GM19239 (cell line): Measurements from ENCODE around the gene TSC2.
A peak's percentile ranks its signal among the peaks of the same experiment; 100 is the strongest.

Experiments used
- DNase-seq: peaks from one replicate; pipeline ENCODE4 v3.0.0; 2011; ENCODE audit warnings: low spot score; ENCODE audit not compliant: insufficient read length
- FAIRE-seq: peaks from 2 replicates; lab custom pipeline; 2011; peaks lifted over from hg19 to GRCh38; lab: Jason Lieb, UNC

Gene TSC2

DNA sequence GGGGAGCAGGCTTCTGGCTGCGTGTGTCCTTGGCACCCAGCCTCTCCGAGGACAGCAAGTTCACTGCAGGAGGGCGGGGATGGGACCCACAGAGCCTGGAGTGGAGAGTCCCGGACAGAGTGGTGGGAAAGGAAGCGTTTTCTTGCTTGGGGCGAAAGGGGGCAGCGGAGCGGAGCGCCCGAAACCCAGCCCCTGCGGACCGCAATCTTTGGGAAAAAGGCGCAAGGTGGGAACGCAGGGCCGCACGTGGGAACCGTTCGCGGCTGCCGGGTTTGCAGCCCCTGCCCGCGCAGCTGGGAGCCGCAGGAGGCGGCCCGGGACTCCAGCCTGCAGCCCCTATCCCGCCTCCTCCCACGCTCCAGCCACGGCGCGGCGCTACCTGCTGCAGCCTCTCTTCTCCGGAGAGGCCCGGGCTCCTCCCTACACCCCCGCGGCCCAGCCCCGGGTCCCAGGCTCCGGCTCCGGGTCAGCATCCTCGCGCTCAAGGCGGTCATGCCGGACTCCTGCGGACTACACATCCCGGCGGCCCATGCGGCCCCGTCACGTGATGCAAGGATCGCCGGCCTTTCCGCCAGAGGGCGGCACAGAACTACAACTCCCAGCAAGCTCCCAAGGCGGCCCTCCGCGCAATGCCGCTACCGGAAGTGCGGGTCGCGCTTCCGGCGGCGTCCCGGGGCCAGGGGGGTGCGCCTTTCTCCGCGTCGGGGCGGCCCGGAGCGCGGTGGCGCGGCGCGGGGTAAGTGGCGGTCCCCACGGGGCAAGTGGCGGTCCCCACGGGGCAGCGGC, at the start of gene TSC2, which contains the start of gene NTHL1:
Gene TSC2, plus strand, starts transcription at position 656 of the 786 bp plus-strand sequence. CDS start 631 bp downstream, outside the sequence.
Gene NTHL1, minus strand, starts transcription at position 505 of the 786 bp plus-strand sequence. Its CDS starts 11 bp downstream, at position 494.
- FAIRE-seq (peak; percentile 93), DNase-seq (peak; percentile 100)

DNA sequence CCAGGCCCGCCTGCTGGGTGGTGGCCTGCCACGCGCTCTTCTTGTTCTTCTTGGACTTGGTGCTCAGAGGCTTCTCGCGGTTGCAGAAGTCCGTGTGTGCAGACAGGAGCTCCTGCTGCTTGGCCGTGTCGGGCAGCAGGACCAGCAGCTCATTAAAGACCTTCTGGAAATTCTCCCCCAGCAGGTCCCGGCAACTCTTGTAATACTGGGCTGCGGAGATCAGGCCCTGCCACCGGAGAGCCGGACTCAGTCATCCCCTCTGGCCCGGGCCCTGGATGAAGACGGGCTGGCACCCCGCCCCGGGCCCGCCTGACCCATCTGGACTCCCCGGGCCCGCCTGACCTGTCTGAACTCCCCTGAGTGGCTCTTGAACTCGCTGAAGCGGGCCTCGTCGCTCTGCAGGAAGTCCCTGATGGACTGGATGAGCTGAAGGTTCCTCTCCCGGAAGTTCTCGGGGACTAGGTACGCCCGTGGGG, 49.4 kb upstream of the TSC2 start:
- DNase-seq (no peak), FAIRE-seq (no peak)

- DNase-seq (no peak), FAIRE-seq (no peak)
These were observed 48.7 kb upstream of the TSC2 start for GRCh38 chr16:1998852-1999801.

DNA sequence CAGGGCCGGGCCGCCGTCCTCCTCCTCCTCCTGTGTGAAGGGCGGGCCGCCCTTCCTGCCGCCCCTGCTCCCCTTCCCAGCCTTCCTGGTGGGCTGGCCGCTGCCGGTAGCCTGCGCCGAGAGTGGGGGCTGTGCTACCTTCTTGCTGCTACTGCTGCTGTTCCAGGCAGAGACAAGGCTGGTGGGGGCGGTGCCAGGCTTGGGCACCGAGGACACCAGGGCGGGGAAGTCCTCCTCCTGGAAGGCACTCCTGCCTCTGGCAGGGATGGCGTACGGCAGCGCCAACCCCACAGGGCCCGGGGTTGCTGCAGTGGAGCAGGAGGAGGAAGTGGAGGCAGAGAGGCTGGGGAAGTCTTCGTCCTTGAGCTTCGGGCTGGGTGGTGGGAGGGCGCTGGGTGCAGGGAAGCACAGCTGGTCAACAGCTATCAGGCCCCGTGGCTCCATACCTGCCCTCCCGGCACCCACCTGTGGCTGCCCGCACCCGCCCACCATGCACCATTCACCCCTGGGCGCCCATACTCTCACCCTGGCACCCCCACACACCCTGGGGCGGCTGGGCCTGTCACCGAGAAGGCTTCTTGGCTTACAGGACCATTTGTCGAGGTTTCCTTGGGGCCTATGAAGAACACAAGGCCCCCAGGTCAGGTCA, 47.8 kb upstream of the TSC2 start:
- DNase-seq (no peak), FAIRE-seq (no peak)

DNA sequence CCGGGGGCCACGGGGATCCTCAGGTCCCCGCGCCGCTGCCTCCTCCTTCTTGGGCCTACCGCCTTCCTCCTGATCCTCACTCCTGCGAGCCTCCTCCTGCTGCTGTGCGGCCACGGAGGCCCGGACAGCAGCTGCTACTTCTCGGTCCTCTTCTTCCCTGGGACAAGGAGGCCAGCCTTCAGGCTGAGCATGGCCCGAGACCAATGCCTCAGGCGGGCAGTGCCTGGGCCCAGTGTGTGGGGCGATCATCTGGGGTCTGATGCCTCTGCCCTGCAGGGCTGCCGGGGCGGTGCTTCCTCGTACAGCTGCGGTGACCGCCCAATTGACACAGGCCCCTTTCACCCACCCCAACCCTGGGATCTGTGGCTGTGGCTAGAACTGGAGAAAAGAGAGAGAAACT, 46.8 kb upstream of the TSC2 start:
- FAIRE-seq (no peak), DNase-seq (no peak)

GRCh38 chr16:2001456-2002355, 46.1 kb upstream of the TSC2 start:
- DNase-seq (no peak), FAIRE-seq (no peak)

DNA sequence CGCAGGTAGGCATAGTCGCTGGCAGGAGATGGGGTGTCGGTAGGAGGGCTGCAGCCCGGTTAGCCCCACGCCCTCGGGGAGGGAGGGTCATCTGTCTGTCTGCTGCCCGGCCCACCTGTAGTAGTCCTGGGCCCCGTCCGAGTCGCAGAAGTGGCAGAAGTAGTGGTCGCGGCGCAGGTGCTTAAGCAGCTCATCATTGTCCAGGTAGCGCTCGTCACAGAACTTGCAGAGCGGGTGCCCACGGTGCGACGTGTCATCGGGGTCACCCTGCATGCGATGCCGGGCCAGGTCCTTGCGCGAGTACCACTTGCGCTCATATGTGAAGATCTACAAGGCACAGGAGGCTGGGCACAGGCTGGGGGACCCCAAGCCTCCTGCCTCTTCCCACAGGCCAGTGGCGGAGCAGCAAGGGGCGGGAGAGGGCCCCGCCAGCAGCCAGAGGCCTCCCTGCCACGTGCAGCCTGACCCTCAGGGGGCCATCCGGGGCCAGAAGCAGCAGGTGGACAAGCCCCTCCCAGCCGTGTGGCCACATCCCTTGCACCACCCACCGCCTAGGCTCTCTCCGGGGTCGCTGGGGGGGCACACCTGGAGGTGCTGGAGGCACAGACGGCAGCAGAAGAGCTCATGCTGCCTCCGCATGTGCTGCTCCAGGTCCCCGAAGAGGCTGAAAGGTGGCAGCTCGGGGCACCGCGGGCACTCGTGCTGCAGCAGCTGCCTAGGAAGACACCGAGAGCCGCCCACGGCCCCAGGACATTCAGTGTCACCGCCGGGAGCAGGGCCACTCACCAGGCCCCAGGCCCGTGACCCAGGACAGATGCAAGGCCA, 45.2 kb upstream of the TSC2 start:
- DNase-seq (no peak), FAIRE-seq (no peak)

DNA sequence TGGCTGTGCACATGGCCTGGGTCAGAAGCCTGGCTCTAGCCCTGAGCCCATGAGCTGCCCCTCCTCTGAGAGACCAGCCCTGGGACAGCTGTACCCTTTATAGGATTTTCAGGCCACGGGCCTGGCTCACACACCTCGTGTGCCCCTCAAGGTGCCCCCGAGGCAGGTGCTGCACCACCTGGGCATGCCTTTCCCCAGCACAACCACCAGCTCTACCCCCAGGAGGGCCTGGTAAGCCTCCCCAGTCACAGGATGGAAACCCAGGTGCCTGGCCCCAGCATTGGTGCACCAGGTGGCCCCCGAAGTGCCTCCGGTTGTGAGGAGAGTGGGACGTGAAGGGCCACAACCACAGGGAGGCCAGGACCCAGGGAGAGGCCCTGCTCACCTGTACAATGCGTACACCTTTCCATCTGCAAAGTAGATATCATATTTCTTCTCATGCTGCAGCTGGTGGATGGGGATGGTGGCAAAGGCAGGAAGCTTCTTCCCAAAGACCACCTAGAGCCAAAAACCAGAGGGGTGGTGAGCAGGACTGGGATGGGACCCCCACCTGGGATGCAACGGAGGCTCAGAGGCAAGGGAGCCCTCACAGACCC, 44.5 kb upstream of the TSC2 start:
- FAIRE-seq (no peak), DNase-seq (no peak)

GRCh38 chr16:2003827-2004641, 43.8 kb upstream of the TSC2 start:
- peak; percentile 99 for DNase-seq
- FAIRE-seq: peak; percentile 97

GRCh38 chr16:2004795-2005517, 42.8 kb upstream of the TSC2 start:
- DNase-seq: no peak
- FAIRE-seq: no peak

- no peak for DNase-seq
- no peak for FAIRE-seq
These were observed 42.1 kb upstream of the TSC2 start for GRCh38 chr16:2005646-2006045.

GRCh38 chr16:2006317-2006716, 41.5 kb upstream of the TSC2 start:
- FAIRE-seq (no peak), DNase-seq (no peak)

GRCh38 chr16:2007081-2007836, 40.5 kb upstream of the TSC2 start:
- DNase-seq: no peak
- no peak for FAIRE-seq

GRCh38 chr16:2008009-2008526, 39.7 kb upstream of the TSC2 start:
- FAIRE-seq: no peak
- no peak for DNase-seq

GRCh38 chr16:2008631-2009163, 39.1 kb upstream of the TSC2 start:
- DNase-seq: no peak
- FAIRE-seq: no peak
